ENCODE measurements around the gene METRN.

METRN gene

DNA sequence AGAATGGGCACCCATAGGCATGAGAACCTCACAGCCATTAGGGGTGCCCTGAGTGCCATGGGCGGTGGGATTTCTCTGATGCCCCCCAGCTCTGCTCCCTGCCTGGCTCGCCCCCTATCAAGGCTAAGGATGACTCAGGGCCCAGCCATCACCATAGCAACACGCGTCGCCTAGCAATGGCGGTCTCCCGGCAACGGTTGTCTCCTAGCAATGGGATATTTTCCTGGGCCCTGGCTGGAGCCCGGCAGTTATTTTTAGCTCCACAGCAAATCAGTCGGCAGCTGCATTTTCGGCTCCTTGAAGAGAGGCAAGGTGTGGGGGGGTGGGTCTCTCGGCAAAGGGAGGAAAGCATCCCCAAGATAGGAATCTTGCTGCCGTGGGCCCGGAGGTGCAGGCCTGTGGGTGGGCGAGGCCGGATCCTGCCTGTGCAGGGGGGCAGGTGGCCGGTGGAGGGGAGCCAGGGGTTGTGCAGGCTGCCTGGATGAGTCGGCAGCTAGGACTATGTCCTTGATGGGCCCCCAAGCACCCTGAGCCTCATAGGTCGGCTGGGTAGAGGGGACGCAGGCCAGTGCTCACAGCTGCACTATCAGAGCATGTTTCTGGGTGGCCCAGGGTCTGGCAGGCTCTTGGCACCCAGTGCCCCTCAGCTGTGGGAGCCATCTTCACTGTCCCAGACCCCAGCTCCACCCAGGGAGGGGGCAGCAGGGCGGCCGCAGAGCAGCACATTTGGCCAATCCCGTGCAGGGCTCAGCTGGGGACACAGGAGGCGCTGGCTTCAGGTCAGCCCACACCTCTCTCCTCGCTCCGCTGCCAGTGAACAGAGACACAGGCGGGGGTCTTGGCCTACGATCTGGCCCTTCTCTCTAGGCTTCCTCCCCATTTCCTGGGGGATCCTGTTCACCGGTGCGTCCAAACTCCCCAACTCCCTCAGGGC is 5.1 kb upstream of the METRN start:
- TF ChIP-seq JUND (IDR thresholded peaks at IDR 0.05; ENCODE audit: low read depth): no peak
- DNase-seq (ENCODE audit: low read depth in 1 of 2, low spot score in 1 of 2): peak in 1 of 2 experiments; percentile 57
- in situ Hi-C loops (cut with HindIII; ENCODE audit: low pct_unique_long_range_greater_than_20kb, low sequenced_read_pairs): loop anchor here (25.0 kb wide), 1 partner anchor 277 kb away; the partner anchor contains the start of gene SOX8

DNA sequence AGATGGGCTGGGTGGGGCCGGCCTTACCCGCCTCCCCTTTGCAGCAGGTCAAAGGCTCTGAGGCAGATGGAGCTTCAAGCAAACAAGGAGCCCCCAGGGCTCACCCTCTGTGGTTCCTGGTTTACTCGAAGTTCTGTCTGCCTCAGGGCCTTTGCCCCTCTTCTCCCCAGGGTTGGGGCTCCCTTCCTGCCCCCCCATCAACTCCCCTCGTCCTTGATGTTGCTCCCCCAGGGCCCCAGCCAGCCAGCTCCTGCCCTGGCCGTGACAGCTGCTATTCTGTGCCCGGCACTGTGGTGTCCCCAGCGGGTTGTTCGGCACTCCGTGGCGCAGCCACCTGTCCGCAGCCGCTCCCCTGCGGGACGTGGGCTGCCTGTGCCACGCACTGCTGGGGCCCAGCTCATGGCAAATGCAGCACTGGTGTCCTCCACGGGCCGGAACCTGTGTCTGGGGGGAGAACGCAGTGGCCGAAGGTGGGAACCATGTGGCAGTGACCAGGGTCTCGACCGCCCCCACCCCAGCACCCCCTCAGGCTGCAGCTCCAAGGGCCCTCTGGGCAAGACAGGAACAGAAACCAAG is 4.3 kb upstream of the METRN start:
- in situ Hi-C loops (cut with HindIII; ENCODE audit: low pct_unique_long_range_greater_than_20kb, low sequenced_read_pairs): loop anchor here (25.0 kb wide), 1 partner anchor 277 kb away; the partner anchor contains the start of gene SOX8
- no peak for DNase-seq (ENCODE audit: low read depth in 1 of 2, low spot score in 1 of 2)
- TF ChIP-seq JUND (IDR thresholded peaks at IDR 0.05; ENCODE audit: low read depth): no peak

DNA sequence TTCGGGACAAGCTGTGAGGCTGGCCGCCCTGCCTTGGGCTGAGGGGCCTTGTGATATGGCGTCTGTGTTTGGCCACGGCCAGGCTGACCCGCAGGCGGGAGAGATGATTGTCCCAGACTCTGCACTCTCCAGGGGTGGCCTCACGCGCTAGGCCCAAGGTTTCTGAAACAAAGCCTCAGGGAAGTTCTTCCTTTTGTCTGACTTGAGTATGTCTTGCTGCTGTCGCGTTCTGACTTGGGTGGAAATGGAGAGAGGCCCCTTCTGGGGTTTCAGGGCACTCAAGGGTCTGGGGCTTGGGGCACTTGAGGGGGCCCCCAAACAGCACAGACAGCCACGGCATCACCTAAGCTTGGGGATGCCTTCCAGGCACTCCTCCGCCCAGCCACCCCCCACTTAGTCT is 3.8 kb upstream of the METRN start:
- no peak for TF ChIP-seq JUND (IDR thresholded peaks at IDR 0.05; ENCODE audit: low read depth)
- in situ Hi-C loops (cut with HindIII; ENCODE audit: low pct_unique_long_range_greater_than_20kb, low sequenced_read_pairs): loop anchor here (25.0 kb wide), 1 partner anchor 276 kb away; the partner anchor contains the start of gene SOX8
- DNase-seq (ENCODE audit: low read depth in 1 of 2, low spot score in 1 of 2): no peak

DNA sequence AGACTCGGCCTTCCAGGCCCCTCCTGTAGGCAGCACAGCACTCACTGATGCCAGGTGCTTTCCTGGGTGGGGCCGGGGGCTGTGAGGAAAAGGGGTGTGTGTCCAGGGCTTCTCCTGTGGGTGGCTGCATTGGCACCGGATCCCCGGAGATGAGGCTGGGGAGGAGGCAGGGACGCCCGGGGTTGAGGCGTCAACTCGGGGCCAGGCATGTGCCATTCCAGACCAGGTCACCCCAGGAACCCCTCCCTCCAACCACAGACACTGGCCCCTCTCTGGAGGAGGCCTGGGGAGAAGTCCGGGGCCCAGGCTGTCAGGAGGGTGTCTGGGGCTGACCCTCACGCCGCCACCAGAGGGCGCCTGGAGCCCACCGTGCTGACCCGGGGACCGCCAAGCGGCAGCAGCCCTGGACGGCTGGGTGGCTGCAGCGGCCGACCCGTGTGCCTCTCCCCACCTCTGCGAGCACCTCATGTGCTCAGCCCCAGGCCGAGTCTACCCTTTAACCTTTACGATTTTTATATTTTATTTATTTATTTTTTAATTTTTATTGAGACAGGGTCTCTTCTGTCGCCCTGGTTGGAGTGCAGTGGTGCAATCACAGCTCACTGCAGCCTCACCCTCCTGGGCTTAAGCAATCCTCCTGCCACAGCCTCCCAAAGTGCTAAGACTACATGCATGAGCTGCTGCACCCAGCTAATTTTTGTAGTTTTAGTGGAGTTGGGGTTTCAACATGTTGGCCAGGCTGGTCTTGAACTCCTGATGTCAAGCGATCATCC is 3.2 kb upstream of the METRN start:
- in situ Hi-C loops (cut with HindIII; ENCODE audit: low pct_unique_long_range_greater_than_20kb, low sequenced_read_pairs): loop anchor here (25.0 kb wide), 1 partner anchor 276 kb away; the partner anchor contains the start of gene SOX8
- DNase-seq (ENCODE audit: low read depth in 1 of 2, low spot score in 1 of 2): peak; percentile 73 to 90

DNA sequence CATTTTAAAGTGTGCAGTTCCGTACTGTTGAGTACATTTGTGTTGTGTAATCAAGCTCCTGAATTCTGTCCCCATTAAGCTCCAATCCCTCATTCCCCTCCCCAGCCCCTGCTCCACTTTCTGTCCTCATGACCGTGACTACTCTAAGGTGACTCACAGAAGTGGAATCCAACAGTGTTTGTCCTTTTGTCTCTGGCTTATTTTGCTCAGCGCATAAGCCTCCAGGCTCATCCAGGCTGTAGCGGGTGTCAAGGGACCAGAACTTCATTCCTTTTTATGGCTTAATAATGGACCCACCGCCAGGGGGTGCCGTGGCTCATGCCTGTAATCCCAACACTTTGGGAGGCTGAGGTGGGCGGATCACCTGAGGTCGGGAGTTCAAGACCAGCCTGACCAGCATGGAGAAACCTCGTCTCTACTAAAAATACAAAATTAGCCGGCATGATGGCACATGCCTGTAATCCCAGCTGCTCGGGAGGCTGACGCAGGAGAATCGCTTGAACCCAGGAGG is 2.1 kb upstream of the METRN start:
- peak; percentile 74 to 95 for DNase-seq (ENCODE audit: low read depth in 1 of 2, low spot score in 1 of 2)
- in situ Hi-C loops (cut with HindIII; ENCODE audit: low pct_unique_long_range_greater_than_20kb, low sequenced_read_pairs): loop anchor here (25.0 kb wide), 1 partner anchor 275 kb away; the partner anchor contains the start of gene SOX8

More for the DNA sequence above, 3.2 kb upstream of the METRN start:
- TF ChIP-seq JUND (IDR thresholded peaks at IDR 0.05; ENCODE audit: low read depth): no peak

DNA sequence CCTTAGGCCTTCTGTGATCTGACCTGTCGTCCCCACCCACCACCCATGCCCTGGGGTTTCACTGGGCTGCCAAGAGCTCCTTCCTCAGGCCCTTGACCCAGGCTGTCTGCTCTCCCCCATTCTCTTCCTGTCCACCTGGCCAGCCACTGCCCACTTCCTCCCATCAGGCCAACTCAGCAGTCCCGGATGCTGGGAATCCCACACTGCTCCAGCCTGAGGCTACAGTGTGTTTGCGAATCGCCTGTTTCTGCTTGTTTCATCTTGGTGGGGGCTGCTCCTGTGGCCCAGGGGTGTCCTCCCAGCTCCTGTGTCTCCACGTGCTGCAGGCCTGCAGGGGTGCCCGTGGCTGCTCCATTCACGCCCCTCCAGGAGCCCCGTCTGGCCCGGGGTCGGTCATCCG is 839 bp upstream of the METRN start:
- peak in 1 of 2 experiments; percentile 55 for DNase-seq (ENCODE audit: low read depth in 1 of 2, low spot score in 1 of 2)
- in situ Hi-C loops (cut with HindIII; ENCODE audit: low pct_unique_long_range_greater_than_20kb, low sequenced_read_pairs): loop anchor here (25.0 kb wide), 1 partner anchor 273 kb away; the partner anchor contains the start of gene SOX8
- no peak for TF ChIP-seq JUND (IDR thresholded peaks at IDR 0.05; ENCODE audit: low read depth)

DNA sequence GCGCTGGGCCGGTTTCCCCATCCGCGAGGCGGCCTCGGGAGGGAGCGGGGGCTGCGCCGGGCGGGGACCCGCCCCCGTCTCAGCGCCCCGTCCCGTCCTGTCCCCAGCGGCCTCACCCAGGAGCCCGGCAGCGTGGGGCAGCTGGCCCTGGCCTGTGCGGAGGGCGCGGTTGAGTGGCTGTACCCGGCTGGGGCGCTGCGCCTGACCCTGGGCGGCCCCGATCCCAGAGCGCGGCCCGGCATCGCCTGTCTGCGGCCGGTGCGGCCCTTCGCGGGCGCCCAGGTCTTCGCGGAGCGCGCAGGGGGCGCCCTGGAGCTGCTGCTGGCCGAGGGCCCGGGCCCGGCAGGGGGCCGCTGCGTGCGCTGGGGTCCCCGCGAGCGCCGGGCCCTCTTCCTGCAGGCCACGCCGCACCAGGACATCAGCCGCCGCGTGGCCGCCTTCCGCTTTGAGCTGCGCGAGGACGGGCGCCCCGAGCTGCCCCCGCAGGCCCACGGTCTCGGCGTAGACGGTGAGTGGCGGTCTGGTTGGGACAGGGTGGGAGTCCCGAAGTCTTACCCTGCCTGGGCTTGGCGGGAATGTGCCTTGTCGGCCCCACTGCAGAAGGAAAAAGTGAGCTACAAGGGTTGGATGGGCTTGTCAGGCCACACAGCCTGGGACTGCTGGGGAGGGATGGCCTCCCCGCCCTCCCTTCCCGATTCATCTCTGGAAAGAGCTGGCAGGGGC is 720 bp downstream of the METRN start:
- in situ Hi-C loops (cut with HindIII; ENCODE audit: low pct_unique_long_range_greater_than_20kb, low sequenced_read_pairs): loop anchor here (25.0 kb wide), 1 partner anchor 272 kb away; the partner anchor contains the start of gene SOX8
- TF ChIP-seq JUND (IDR thresholded peaks at IDR 0.05; ENCODE audit: low read depth): no peak
- DNase-seq (ENCODE audit: low read depth in 1 of 2, low spot score in 1 of 2): no peak

DNA sequence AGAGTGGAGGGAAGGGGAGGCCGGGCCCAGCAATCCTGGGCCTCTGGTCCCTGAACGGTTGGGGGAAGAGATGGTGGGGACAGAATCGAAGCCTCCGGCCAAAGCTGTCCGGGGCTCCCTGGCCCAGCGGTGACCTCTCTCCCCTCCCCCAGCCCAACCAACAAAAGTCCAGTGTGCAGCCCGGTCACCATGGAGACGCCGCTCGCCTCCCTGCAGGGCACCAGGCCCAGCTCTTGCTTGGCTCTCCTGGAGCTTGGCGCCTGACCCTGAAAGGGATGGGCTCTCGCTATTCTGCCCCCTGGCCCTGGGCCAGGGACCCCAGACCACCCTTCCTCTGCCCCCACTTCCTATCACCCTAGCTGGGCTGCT is 1.3 kb downstream of the METRN start:
- DNase-seq (ENCODE audit: low read depth in 1 of 2, low spot score in 1 of 2): peak in 1 of 2 experiments; percentile 78
- in situ Hi-C loops (cut with HindIII; ENCODE audit: low pct_unique_long_range_greater_than_20kb, low sequenced_read_pairs): loop anchor here (25.0 kb wide), 1 partner anchor 271 kb away; the partner anchor contains the start of gene SOX8
- no peak for TF ChIP-seq JUND (IDR thresholded peaks at IDR 0.05; ENCODE audit: low read depth)

DNA sequence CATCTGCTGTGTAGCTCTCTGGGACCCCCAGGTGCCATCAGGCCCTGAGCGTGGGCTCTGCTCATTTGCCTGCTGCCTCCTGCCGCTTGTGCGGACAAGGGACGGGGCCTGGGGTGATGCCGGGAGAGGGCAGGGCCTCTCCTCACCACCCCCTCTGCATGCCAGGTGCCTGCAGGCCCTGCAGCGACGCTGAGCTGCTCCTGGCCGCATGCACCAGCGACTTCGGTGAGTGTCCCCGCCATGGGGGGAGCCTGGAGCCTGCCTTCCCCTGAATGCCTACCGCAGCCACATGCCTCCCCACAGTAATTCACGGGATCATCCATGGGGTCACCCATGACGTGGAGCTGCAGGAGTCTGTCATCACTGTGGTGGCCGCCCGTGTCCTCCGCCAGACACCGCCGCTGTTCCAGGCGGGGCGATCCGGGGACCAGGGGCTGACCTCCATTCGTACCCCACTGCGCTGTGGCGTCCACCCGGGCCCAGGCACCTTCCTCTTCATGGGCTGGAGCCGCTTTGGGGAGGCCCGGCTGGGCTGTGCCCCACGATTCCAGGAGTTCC is 1.9 kb downstream of the METRN start:
- no peak for DNase-seq (ENCODE audit: low read depth in 1 of 2, low spot score in 1 of 2)
- TF ChIP-seq JUND (IDR thresholded peaks at IDR 0.05; ENCODE audit: low read depth): no peak
- in situ Hi-C loops (cut with HindIII; ENCODE audit: low pct_unique_long_range_greater_than_20kb, low sequenced_read_pairs): loop anchor here (25.0 kb wide), 1 partner anchor 270 kb away; the partner anchor contains the start of gene SOX8

DNA sequence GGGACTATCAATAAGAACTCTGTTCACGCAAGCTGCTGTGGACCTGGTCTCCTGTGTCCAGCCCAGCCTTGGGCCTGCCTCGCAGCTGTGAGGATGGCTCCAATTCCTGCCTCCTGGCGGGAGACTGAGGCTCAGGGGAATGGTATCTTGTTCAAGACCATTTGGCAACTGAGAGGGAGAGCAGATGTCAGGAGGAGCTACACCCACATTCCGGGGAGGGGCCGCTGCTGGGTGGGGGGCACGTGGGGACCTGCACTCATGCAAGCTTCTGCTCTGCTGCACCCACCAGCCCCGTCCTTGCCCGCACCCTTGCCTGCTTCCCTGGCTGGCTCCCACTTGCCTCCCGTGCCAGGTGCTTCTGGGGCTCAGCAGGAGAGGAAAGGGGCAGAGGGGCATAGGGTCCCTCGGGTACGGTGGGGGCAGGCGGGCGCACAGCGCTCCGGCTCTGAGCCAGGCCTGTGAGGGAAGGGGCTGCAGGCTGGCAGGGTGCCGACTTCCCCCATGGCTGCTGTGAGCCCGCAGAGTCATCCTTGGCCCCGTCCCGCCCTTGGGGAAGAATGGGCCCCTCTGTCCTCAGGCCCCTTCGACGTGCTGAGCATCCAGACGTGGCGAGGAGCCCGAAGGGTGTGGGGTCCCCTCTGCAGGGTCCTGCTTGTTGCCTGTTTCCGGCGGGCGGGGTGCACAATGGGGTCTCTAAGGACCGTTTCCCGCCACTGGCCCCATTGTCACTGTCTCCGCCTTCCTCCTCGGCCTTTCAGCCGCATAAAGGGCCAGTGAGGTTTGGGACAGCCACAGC is 2.7 kb downstream of the METRN start:
- in situ Hi-C loops (cut with HindIII; ENCODE audit: low pct_unique_long_range_greater_than_20kb, low sequenced_read_pairs): loop anchor here (25.0 kb wide), 1 partner anchor 270 kb away; the partner anchor contains the start of gene SOX8
- TF ChIP-seq JUND (IDR thresholded peaks at IDR 0.05; ENCODE audit: low read depth): no peak
- no peak for DNase-seq (ENCODE audit: low read depth in 1 of 2, low spot score in 1 of 2)
